Activated CD4-positive, CD25-positive, alpha-beta regulatory T cell treated with anti-CD3 and anti-CD28 coated beads, Interleukin-2, amount 50 U/mL, for 16 hours (primary cell): ENCODE measurements around the gene UBL7.
"Not testable (repeated sequence)": the region's sequence is repeated elsewhere in the genome, so short reads cannot be mapped to it uniquely, and the experiment has no call there.

Experiments
- DNase-seq: peaks from one replicate; pipeline ENCODE4 v3.0.0-alpha.2; 2020; ENCODE audit warnings: low read depth, low spot score

UBL7 gene

DNA sequence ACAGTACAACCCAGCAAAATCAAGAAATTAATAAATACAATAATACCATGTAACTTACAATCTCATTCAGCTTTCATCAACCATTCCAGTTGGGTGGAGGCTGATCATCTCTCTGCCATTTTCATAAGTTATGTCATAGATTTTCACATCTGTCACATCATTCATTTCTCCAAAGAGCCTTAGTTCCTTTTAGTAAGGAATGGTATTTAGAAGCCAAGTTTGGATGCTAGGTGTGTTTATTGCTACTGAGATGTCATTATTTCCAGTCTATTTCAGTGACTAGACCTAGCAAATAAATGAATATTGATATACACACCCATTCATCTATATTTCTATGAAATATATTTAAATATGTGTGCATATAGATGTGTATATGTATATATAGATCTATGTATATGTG lies 2.7 kb upstream of the UBL7 start:
- DNase-seq, result no peak

- no peak for DNase-seq
These were observed 1.0 kb upstream of the UBL7 start for GRCh38 chr15:74461847-74462511.

DNA sequence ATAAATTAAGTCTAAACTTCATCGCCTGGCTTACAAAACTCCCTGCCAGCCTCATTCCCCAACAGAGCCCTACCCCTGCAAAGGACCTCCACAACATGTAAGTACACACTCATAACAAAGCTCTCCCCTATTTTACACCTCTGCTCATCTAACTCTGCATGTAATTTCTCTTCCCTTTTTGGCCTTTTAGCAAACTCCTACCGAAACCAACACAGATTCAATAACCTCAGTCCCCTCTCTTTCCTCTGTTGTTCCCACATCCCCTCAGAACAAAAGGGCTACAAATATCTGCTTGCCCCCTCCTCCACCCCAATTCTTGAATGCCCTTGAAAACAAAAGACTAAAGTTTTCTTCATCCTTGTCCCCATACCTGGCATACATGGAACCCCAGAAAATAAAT lies 662 bp downstream of the UBL7 start:
- no peak for DNase-seq

GRCh38 chr15:74459798-74460197 lies 1.2 kb downstream of the UBL7 start:
- DNase-seq, result not testable (repeated sequence)

GRCh38 chr15:74458473-74458872 lies 2.5 kb downstream of the UBL7 start:
- no peak for DNase-seq

GRCh38 chr15:74457036-74457435 lies 3.9 kb downstream of the UBL7 start:
- not testable (repeated sequence) for DNase-seq

GRCh38 chr15:74454764-74455500 lies 6.0 kb downstream of the UBL7 start:
- no peak for DNase-seq

DNA sequence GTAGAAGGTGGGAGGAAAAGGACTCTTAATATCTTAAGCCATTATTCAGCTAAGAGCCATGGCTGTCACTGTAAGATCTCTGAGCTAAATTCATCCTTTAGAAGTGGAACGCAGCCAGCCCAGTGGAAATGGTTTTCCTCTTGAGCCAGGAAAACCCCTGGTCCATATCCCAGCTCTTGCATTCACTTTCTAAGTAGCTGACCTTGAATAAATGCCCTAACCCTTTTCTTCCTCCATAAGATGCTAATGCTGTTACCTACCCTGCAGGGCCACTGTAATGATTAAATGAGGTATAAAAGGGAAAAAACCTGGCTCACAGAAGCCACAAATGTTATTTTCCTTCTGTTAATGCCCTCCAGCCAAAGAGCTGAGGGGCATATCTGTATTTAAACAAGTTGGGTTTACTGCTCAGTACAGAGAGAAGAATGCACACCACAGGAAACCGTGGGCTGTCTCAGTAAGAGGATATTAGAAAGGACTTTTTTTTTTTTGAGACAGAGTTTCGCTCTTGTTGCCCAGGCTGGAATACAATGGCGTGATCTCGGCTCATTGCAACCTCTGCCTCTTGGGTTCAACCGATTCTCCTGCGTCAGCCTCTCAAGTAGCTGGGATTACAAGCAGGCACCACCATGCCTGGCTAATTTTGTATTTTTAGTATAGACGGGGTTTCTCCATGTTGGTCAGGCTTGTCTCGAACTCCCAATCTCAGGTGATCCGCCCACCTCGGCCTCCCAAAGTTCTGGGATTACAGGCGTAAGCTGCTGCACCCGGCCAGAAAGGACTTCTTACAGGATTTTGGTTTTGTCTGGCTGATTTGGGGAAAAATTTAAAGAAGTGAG lies 6.8 kb downstream of the UBL7 start:
- no peak for DNase-seq

DNA sequence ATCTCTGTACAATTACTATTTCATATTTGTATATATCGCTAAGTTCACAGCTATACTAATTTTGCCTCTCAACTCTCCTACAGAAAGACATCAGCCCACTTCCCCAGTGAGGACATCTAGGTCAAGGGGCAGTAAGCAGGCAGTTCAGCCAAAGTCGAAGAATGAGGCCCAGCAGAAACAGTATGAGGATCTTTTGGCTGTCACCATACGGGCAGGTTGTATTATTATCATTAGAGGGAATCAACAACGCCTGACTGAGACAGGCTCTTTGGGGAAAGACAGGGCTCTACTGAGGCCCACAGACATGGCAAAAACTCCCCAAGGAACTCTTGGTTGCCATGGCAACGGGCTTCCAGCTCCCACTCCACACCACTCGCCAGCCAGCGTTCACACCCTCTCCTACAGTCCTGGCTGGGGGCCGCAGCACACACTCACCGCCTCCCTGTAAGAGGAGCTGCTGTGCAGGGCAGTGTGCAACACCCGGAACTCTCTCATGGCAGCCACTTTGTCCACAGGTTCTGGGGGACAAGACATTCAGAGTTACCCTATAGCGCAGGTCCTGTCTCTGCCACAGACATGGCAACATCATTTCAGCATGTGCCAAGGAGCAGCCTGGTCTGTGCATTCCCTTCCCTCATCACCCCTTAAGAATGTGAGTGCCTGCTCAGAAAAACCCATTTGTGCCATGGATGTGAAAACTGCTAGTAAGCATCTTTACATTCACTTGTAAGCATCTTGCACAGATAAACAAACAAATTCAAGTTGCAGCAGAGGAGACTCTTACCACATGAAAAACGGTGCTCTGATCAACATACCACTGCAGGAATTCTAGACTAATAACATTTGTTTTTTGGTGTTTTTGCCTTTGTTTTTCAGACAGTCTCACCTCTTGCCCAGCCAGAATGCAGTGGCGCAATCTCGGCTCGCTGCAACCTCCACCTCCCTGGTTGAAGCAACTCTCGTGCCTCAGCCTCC lies 8.8 kb downstream of the UBL7 start:
- no peak for DNase-seq

DNA sequence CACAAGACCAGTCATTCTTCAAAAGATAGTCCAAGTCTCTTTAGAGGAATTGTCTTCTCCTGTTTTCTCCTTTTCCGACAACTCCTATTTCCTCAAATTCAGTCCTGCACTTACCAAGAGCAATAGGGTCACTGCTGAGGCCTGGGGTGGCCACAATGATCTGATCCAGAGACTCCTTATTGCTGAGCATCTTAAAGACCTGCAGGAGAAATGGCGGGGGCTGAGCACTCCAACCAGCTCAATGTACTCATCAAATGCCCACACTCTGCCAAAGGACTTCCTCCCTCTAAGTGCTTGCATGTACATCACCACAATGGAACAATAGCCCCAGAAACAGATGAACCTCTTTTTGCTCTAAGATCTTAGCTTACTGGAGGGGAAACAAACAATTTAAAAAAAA lies 9.6 kb downstream of the UBL7 start:
- no peak for DNase-seq

DNA sequence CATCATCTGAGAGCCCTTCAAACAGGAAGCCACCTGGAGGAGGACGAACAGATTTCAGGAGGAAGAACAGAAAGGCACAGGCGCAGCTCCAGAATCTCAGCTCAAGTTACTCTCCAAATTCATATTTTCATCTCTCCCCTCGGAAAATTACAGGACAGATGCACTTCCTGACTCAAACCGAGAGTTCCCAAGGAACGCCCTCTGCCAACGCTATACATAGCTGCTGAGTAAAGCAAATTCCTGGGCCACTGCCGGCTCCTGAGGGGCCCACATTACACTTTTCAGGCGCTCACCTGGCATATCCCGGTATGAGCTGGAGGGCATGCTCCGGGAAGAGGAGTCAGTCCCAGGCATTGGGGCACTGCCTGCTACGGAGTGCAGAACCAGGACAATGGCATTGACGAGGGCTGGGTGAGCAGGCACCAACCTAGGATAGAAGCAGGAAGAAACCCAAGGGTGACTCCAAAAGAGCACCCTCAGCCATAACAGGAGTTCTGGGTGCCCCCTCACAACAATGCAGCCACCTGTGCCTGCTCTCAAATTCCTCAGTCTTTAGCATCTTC lies 11.2 kb downstream of the UBL7 start:
- no peak for DNase-seq

DNA sequence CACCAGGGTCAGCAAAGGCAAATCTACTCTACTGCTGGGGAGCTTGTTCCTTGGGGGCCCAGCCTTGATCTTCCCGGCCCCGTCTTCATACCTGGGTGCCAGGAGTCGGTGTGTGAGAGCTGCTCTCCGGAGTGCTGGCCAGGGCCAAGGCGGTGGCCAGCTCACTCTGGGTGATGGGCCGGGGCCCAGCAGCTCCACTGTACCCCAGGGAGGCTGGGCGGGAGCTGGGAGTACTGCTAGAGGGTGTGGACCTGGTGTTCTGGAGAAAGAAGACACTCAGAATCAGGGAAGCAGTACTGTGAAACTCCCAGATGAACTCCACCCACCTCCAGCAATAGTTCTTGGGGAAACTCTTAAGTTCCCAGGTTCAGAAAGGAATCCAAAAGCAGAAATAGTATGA lies 11.9 kb downstream of the UBL7 start:
- DNase-seq, result no peak

- DNase-seq, result no peak
These were observed 14.9 kb downstream of the UBL7 start for GRCh38 chr15:74445816-74446763.

DNA sequence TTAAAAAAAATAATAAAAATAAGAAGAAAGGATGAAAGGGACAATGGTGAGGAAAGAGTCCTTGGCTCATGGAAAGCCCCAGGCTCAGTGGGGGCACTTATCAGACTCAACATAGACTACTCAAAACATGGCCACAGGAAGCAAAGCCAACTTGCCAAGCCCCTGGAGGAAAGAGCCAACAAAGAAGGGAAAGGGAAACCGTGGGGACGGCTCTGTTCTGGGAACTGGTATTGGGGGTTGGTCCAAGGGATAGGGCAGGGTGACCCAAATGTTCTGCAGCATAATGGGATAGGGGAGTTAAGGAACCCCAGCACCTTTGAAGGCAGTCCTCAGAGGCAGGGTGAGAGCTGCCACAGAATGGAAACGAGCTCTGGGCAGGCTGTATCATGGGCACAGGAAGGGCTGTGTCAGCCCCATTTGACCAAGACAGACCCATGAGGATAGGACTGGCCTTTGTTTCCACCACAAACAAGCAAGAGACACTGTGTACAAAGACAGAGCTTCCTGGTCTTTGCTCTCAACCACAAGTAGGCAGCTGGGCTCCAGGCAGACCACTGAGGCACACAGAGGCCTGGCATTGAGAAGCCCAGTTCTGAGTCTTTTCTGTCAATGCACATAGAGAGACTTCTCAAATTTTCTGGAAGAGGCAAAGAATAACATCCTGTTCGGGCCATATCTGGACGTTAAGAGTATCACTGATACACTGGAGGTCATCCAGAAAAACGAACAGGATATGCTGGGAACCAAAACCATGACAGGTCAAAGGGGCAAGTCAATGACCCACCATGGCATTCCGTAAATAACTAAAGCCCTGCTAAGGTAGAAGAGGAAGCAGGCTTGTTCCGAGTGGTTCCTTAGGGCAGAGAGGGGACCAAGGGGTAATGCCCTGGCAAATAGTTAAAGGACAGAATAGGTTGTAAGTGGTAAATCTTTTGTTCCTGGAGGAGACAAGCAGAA lies 16.6 kb downstream of the UBL7 start:
- DNase-seq, result no peak

- no peak for DNase-seq
These were observed 17.7 kb downstream of the UBL7 start for GRCh38 chr15:74443100-74443909.

GRCh38 chr15:74442604-74443003 lies 18.4 kb downstream of the UBL7 start:
- DNase-seq, result no peak

GRCh38 chr15:74442063-74442462 lies 18.9 kb downstream of the UBL7 start:
- DNase-seq, result no peak
